ENCODE measurements around the gene MMP20. TPM values are rescaled to one million over a fixed set of nuclear protein-coding genes. Genes with fewer than 3 reads are reported as not detected.

The MMP20 gene
- total RNA-seq, 1 experiment from 2014 or later: 0.30 TPM

- no peak overlapping the region for H3K27ac ChIP-seq (ENCODE audit: low read depth, low read length)
These were observed 41.3 kb upstream of the MMP20 start for GRCh38 chr11:102666331-102666957.

More at GRCh38 chr11:102666331-102666957, 41.3 kb upstream of the MMP20 start:
- Histone ChIP-seq H3K79me2 (ENCODE audit: insufficient read depth, low read length) (no peaks in the 10 kb centered on the region), H3K4me2 (ENCODE audit: low read length) (peak overlapping the region; percentile 42; the same call in 1 of the 2 replicates), H3K36me3 (ENCODE audit: control insufficient read depth in 1 of 2, insufficient read depth in 2 of 2, low read length in 2 of 2) (no peaks in the 10 kb centered on the region), H3K9me3 (ENCODE audit: control insufficient read depth in 1 of 2, insufficient read depth in 1 of 2, low read depth in 1 of 2, low read length in 2 of 2) (no peaks in the 10 kb centered on the region), H3K27me3 (ENCODE audit: insufficient read depth, low read length) (no peaks in the 10 kb centered on the region), H3K4me3 (replicated peaks in 1 of 2; ENCODE audit: low read depth in 1 of 2, low read length in 2 of 2) (no peak overlapping the region; a peak in 1 of 4 replicates), H3K4me1 (ENCODE audit: control insufficient read depth in 1 of 2, insufficient read depth in 2 of 2, low read length in 2 of 2) (peaks cover 0 to 12% of the 10 kb centered on the region in 2 experiments; a peak in 1 of 4 replicates), H2AFZ (ENCODE audit: low read depth, low read length, poor library complexity, severe bottlenecking) (peak overlapping the region; percentile 92), H3K9me2 (ENCODE audit: insufficient read depth) (no peaks in the 10 kb centered on the region), H3K9ac (ENCODE audit: low read length) (no peak overlapping the region), H4K20me1 (ENCODE audit: insufficient read depth) (no peaks in the 10 kb centered on the region)
- DNase-seq (ENCODE audit: low read depth, low spot score): peak; percentile 37
- TF ChIP-seq YY1 (IDR thresholded peaks at IDR 0.05; ENCODE audit: extremely low read depth, insufficient replicate concordance, low read depth, low read length) (no peak), JUND (IDR thresholded peaks at IDR 0.05) (no peak), EZH2phosphoT487 (IDR thresholded peaks at IDR 0.05; ENCODE audit: borderline replicate concordance) (no peak), ZFX (IDR thresholded peaks at IDR 0.05) (no peak), RAD21 (IDR thresholded peaks at IDR 0.05; ENCODE audit: low read depth) (peak; percentile 92), SP1 (IDR thresholded peaks at IDR 0.05; ENCODE audit: low read depth) (no peak), CBX3 (IDR thresholded peaks at IDR 0.05; ENCODE audit: low read depth) (0 out of 2 replicates have a peak, but pooled peaks have one; percentile 19), ZNF274 (IDR thresholded peaks at IDR 0.05; ENCODE audit: low read depth, low read length) (no peak), POLR2AphosphoS5 (IDR thresholded peaks at IDR 0.05; ENCODE audit: low read depth, low read length) (no peak), MAX (IDR thresholded peaks at IDR 0.05) (no peak), SRF (IDR thresholded peaks at IDR 0.05; ENCODE audit: low read depth) (no peak), ZBTB33 (IDR thresholded peaks at IDR 0.05; ENCODE audit: extremely low read depth, insufficient replicate concordance, low read length) (no peak), EGR1 (IDR thresholded peaks at IDR 0.05; ENCODE audit: low read depth) (no peak), SIN3A (IDR thresholded peaks at IDR 0.05; ENCODE audit: low read depth) (no peak), CTCF (IDR thresholded peaks at IDR 0.05 in 2 of 3, conservative IDR thresholded peaks at IDR 0.05 in 1 of 3; ENCODE audit: borderline replicate concordance in 1 of 3, insufficient read depth in 1 of 3, low read depth in 2 of 3, low read length in 2 of 3) (peak; percentile 82 to 92 (median 91)), ELF1 (IDR thresholded peaks at IDR 0.05; ENCODE audit: borderline replicate concordance, low read depth) (no peak), CEBPB (IDR thresholded peaks at IDR 0.05; ENCODE audit: low read depth) (no peak)
- ChIA-PET RAD21 (ENCODE audit: low non-redundant PET in 1 of 2, low total read pairs in 2 of 2, uncharacterized antibody in 2 of 2, unreplicated experiment in 2 of 2) (interaction anchor here (0.6 to 1.3 kb wide), 8 partner anchors 59 to 806 kb away, joined by 3 to 12 read pairs (median 4); no protein-coding TSS in a partner anchor), CTCF (interaction anchor here (0.5 to 2.5 kb wide), 42 partner anchors 9 to 906 kb away, joined by 3 to 34 read pairs (median 4); no protein-coding TSS in a partner anchor), POLR2A (interaction anchor here (0.9 to 1.0 kb wide), 2 partner anchors 325 to 372 kb away, joined by 3 read pairs; no protein-coding TSS in a partner anchor)
- no TSS peak for BruUV-seq (replicated peaks)
- peak; percentile 74 for ATAC-seq
- intact Hi-C loops (cut with micrococcal nuclease): loop anchor here (1.0 to 5.0 kb wide), 5 partner anchors 172 to 804 kb away; no protein-coding TSS in a partner anchor
